Hematopoietic multipotent progenitor cell (in vitro differentiated cells): ENCODE results near the gene GET4. TPM values are rescaled to one million over a fixed set of nuclear protein-coding genes. Genes with fewer than 3 reads are reported as not detected.
A peak's percentile ranks its signal among the peaks of the same experiment; 100 is the strongest.

Experiments used
- DNase-seq, 3 donors: peaks; one replicate each; pipeline ENCODE4 v3.0.0-alpha.2; 2011 to 2015; ENCODE audit warnings: low read depth in 2 of 3, low spot score in 2 of 3
- total RNA-seq: library from RNA; depleted of rRNA; stranded (reverse); fragments of >200 nt; gene quantifications from one replicate; pipeline ENCODE4 v1.2.3, GENCODE V29; 2012

GET4 gene, protein sequence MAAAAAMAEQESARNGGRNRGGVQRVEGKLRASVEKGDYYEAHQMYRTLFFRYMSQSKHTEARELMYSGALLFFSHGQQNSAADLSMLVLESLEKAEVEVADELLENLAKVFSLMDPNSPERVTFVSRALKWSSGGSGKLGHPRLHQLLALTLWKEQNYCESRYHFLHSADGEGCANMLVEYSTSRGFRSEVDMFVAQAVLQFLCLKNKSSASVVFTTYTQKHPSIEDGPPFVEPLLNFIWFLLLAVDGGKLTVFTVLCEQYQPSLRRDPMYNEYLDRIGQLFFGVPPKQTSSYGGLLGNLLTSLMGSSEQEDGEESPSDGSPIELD
- 37.4 TPM for total RNA-seq

DNA sequence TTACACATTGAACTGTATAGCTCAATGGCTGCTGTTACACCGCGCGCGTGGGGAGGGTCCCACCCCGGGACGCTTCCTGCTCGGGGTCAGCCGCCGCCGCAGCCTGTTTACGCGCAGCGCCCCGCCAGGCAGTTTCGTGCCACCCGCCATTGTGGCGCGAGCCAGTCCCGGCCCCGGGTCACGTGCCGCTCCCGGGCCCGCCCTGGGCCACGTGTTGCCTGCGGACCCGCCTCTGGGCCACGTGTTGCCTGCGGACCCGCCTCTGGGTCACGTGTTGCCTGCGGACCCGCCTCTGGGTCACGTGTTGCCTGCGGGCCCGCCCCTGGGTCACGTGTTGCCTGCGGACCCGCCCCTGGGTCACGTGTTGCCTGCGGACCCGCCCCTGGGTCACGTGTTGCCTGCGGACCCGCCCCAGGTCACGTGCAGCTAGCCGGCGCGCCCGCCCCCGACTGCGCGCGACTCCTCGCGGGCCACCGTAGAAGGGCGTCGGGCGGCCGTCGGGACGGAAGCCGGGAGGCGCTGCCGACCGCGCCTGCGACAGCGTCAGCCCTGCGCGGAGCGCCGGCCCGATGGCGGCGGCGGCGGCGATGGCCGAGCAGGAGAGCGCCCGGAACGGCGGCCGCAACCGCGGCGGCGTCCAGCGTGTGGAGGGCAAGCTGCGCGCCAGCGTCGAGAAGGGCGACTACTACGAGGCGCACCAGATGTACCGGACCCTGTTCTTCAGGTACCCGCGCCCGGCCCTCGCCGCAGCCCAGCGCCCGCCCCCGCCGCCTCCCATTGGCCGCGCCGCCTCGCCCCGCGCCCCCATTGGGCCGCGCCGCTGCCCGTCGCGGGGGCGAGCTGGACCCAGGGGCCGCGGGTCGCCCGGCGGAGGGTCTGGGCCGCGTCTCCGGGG, at the start of gene GET4:
TSS of gene GET4 (plus strand) at position 478 of the 895 bp plus-strand sequence. CDS start at position 570, 92 bp downstream.
- DNase-seq: peak; percentile 95 to 98 (median 95)

- no peak for DNase-seq
Observed at GRCh38 chr7:828793-829561, 47.4 kb upstream of the GET4 start.

- DNase-seq: no peak
Observed at GRCh38 chr7:830069-830468, 46.3 kb upstream of the GET4 start.

GRCh38 chr7:831596-832166, 44.7 kb upstream of the GET4 start:
- peak in 2 of 3 donors; percentile 82 to 85 for DNase-seq

DNA sequence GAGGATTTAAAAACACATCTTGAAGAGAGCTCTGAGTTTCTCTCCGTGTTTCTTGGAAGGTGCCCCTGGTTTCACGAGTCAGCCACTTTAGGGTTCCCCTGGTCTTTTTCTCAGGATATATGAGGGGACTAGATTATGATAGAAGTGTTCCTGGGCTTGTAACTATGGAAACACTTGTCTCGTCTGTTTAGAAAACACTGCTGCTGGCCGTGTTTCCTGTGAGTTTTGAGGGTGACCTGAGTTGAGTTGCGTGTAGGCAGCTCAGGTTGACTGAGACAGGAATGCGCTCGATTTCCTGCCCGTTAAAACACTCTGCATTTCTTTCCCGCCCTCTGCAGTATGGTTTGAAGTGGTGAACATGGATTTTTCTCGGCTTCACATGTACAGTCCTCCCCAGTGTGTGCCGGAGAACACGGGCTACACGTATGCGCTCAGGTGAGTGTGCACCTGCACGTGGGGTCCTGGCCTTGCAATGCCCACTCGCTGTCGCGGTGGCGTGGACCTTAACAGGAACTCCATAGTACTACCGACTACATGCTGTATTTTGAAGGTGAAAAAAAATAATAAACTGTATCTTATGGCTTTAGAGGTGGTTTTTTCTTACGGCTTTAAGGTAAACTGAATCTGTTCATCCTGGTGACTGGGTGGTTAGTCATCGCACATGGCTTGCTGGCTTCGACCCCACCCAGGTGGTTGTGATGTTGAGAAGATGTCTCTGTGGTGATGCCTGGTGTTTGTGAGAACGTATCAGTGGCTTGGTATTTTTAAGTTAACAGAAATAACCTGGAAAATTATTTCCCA, 44.0 kb upstream of the GET4 start, which contains the start of gene SUN1:
TSS of gene SUN1 (plus strand) at position 310 of the 801 bp plus-strand sequence. CDS start at position 359, 49 bp downstream.
- peak; percentile 42 to 73 (median 62) for DNase-seq

- no peak for DNase-seq
Observed at GRCh38 chr7:832968-833424, 43.4 kb upstream of the GET4 start.

DNA sequence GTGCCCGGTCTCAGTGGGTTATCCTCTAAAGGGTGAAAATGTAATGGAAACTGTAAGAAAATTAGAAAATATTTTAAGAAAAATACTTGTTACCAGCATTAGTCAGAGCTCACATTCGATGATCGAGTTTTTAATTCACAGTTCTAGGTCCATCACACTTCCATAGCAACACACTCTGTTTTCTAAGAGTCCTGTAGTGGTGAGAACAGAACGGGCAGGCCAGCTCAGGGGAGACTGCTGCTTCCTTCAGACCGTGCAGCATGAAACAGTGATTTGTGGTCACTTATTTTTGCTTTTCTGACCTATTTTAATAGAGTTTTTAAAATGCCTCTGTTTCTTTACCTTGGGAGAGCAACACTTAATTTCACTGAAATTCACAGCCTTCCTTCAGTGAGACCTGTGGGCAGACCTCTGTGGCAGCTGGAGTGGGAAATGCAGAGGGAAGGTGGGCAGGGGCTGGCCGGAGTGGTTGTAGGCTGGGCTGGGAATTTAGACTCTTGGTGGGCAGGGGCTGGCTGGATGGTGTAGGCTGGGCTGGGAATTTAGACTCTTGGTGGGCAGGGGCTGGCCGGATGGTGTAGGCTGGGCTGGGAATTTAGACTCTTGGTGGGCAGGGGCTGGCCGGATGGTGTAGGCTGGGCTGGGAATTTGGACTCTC, 42.6 kb upstream of the GET4 start:
- no peak for DNase-seq

- DNase-seq: no peak
Observed at GRCh38 chr7:834277-834676, 42.1 kb upstream of the GET4 start.

- no peak for DNase-seq
Observed at GRCh38 chr7:835021-835420, 41.3 kb upstream of the GET4 start.

DNA sequence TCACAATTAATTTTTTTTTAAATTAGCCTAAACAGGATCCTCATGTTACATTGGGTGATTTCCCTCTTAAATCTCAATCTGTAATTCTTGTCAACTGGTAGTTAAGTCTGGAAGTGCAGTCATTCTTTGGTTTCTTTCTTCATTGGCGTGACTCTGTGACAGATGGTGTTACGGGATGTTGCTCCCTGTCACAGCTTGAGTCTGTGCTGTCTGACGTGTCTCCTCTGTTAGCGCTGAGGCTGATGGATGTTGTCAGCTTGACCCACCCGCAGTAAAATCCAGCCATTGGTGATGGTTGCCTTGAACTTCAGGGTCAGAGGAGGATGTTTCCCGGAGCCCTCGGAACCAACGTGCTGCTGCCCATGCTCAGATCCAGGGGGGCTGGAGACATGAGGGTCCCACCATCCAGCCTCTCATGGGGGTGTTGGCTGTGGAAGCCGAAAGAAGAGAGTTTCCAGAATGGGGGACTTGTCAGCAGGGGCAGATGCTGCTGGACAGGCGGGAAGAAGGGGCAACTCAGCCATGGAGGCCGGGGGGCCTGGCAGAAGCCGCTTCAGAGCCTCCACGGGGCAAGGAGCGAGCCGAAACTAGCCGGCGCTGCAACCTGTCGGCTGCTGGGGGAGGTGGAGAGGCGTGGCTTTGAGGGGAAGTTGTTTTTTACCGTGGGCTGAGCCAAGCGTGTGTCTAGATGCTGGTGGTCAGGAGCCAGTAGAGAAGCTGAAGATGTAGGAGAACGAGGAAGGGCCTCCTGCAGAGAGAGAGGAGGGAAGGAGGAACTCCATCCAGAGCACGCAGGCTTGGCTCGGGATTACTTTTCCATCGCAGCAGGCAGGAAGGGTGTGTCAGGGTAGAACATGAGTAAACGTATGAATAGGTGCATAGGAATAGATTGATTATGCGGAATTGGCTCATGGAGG, 40.6 kb upstream of the GET4 start:
- no peak for DNase-seq

GRCh38 chr7:836429-836828, 39.9 kb upstream of the GET4 start:
- no peak for DNase-seq

GRCh38 chr7:837001-837400, 39.4 kb upstream of the GET4 start:
- DNase-seq: no peak

DNA sequence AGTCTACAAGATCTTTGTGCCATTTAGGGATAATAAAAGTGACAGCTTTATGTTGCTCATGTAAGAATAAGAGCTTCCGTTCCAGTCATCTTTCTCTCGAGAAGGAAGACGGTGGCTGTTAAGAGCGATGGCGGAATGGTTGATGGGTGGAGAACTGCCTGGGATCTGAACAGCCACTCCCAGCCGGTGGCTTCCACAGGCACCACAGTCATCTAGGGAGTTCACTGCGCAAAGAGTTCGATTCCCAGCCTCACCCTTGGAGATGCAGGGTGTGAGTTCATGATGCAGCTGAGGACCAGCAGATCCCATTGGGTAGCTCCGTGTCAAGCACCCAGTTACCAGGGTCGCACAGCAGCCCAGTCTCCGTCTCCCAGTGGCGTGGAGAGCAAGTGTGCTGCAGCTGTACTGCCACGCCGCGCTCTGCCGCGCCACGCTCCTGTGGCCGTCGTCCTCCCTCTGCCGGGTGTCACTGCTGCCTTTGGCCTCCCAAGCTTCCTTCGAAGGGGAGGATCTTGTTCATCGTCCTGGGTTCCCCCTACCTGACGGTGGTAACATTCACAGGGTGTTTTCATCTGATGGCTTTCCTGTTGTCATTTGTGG, 36.3 kb upstream of the GET4 start:
- no peak for DNase-seq

- no peak for DNase-seq
Observed at GRCh38 chr7:841943-842342, 34.4 kb upstream of the GET4 start.

- DNase-seq: no peak
Observed at GRCh38 chr7:842431-843031, 33.8 kb upstream of the GET4 start.

DNA sequence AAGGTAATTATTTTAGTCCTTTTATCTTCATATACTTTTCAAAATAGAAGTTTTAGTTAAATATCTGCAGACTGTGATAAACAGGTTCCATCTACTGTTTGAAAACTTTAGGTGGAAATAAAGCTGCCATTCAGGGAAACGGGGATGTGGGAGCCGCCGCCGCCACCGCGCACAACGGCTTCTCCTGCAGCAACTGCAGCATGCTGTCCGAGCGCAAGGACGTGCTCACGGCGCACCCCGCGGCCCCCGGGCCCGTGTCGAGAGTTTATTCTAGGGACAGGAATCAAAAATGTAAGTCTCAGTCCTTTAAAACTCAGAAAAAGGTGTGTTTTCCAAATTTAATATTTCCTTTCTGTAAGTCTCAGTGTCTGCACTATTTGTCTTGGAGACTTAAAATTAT, 33.1 kb upstream of the GET4 start:
- no peak for DNase-seq

DNA sequence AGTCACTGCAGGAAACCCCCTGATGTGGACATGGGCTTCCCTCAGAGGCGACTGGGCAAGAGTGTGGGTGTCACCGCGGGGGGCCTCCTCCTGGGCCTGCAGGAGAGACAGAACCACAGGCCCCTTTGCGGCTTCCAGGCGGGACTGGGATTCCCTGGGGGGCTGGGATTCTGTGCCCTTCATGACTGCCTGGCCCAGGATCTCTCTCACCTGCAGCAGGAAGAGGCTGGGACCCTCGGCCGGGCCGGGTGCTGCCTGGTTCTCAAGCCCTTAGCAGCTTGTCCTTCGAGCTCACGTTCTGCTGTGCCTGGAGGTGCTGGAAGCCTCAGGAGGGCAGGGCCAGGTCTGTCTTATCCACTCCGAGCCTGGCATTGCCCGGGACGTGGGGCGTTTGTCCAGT, 32.3 kb upstream of the GET4 start:
- DNase-seq: no peak
